Stimulated activated CD4-positive, alpha-beta T cell treated with anti-CD3 and anti-CD28 coated beads, Interleukin-4, amount 100 ng/mL, for 1 hour (primary cell): ENCODE data around the gene NR1D1.

ENCODE experiments used
- DNase-seq: peaks from one replicate; pipeline ENCODE4 v3.0.0-alpha.2; 2020

NR1D1 gene

DNA sequence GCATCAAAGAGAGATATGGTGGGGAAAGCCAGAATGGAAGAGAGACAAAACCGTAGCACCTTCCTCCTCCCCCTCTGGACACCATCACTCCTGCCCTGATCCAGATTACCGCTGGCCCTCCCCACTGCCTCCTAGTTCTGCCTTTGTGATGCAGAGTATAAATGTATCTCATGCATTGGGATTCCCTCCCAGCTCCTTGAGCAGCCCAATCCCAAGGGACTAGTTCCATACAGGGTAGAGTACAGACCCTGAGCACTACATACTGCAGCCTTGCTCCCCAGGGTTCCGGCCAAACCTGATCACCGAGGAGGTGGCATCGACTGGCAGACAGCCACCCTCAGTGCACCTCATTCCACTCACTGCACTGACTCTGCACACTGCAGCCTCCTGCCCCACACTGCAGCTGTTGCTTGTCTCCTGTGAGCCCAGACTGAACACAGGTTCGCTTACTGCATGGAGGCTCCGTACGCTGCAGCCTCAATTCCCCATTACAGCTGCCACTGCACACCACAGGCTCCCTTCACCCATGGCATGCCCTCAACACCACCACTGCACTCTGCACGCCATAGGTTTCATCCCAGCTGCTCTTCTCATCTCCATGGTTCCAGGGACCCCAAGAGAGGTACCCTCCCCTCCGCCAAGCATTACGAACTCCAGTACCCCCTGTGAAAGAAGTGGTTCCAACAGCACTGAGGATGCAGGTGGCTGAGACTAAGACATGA lies 39.3 kb downstream of the NR1D1 start:
- DNase-seq = no peak

DNA sequence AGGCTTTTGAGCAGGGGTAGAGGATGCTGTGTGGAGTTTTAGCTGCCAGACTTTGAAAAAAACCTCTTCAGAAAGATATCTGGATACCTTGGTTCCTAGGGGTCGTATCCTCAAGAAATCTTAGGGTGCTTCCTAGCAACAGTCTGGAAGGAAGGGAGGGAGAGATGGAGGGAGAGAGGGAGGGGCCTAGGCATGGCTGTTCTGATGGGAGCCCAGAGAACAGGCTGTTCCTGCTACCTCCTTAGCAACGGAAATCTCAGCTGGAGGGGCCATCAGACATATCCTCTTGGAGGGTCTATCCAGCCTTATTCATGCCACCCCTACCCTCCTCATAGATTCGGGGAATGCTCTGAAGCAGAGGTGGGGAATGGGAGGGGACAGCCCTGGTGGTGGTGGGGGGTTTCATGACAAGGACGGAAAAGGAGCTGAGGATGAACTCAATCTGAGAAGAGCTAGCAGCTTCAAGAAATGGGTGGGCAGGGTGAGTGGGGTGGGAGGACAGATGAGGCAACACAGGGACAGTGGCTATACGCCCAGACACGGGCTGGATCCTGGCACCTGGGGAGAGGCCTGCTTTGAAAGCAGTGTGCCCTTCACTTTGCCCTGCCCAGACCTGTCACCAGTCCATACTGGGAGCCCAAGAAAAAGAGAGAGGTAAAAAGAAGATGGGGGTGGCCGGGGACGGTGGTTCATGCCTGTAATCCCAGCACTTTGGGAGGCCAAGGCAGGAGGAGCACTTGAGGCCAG lies 40.5 kb downstream of the NR1D1 start:
- DNase-seq = no peak

DNA sequence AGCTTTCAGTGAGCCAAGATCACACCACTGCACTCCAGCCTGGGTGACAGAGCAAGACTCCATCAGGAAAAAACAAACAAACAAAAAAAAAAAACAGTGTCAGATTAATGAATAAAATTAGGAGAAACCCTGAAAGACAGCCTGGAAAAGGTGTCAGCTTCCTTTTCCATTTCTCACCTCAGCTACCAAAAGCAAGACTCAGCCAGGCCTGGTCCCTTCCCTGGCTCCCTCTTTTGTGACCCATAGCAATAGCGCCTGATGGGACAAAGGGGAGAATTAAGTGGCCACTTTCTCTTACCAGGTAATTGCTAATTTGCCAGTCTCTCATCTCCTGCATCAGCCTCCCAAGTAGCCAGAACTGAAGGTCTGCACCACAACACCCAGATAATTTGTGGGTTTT lies 41.5 kb downstream of the NR1D1 start:
- DNase-seq = no peak

DNA sequence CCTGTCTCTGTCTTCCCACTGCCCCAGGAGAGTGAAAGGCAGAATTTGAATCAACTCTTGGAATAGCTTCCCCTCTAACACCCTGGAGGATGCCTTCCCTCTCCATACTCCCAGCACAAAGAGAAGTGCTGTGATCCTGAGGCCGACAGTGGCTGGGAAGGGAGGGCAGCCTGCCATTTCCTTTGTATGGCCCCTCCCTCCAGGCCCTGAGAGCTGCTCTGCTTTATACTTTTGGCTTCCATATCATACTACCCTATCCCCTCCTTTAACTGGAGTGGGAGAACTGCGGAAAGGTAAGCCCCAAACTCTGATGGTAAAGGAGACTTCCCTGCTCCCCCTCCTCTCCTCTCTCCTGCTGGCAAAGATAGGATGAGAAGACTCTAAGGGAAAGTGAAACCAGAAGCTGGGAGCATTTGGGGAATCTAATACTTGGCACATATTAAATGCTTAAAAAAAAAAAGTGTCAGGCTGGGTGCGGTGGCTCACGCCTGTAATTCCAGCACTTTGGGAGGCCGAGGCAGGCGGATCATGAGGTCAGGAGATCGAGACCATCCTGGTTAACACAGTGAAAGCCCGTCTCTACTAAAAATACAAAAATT lies 42.1 kb downstream of the NR1D1 start:
- no peak for DNase-seq

DNA sequence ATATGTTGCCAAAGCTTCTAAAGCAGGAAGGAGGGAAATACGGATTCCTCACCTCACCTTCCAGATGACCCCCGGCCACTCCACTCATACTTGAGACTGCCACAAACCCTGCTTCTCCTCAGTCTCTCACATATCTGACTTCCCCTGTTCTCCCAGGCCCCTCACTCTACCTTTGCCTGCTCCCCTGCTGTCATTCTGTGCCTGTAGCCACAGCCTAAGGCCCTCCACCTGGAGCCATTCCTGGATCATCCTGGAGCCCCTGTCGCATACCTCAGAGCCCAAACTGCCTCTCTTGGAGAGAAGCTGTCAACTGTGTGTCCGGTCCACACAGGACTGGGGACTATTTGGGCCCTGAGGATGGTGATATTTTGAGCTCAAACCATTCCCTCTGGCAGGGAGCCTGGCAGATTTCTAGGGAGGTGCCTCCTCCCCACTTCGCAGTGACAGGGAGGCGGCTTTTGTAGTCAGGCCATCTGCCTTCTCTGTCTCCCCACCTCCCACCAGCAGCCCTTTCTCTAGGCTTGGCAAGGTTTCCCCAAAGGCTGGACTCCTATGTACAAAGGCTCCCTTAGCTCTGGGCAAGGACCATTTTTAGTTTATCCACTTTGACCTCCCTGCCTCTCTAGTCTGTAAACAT lies 43.9 kb downstream of the NR1D1 start:
- no peak for DNase-seq
